CD1c-positive myeloid dendritic cell (primary cell): ENCODE results near the gene IQCF2.
"Not testable (repeated sequence)": the region's sequence is repeated elsewhere in the genome, so short reads cannot be mapped to it uniquely, and the experiment has no call there.

Experiments
- DNase-seq: peaks from one replicate; pipeline ENCODE4 v3.0.0-alpha.2; 2016; ENCODE audit errors: extremely low spot score

IQCF2 gene

DNA sequence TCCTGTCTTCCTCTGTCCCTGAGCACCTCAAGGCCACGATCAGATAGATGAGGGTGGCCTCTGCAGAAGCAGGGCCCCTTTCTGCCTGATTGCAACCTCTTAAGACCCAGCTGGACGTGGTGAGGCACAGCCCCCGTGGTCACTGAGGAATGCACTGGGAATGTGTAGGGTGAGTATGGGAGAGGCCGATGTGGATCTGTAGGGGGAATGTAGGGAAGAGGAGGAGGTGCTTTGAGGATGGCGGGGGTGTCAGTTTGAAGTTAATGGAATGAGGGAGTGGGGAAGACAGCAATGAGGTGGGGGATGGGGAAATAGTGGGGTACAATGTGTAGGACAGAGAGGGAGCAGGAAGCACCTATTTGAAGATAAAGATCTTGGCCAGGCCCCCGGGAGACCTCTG, 14.8 kb downstream of the IQCF2 start:
- no peak for DNase-seq

DNA sequence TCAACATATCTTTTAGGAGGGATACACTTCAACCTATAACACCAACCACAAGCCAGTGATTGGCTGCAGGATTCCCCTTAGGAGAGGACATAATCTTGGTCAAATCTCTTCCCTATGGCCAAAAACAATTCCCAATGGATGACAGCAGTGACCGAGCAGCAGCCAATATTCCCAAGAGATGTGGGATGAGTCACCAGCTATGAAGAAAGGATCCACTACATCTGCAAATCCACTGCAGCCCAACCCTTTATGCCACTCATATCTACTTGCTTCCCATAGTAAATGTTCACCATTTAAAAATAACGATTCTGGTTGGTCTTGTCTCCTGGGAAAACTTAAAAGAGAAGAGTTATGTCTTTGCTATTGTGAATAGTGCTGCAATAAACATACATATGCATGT, 18.5 kb downstream of the IQCF2 start:
- no peak for DNase-seq

DNA sequence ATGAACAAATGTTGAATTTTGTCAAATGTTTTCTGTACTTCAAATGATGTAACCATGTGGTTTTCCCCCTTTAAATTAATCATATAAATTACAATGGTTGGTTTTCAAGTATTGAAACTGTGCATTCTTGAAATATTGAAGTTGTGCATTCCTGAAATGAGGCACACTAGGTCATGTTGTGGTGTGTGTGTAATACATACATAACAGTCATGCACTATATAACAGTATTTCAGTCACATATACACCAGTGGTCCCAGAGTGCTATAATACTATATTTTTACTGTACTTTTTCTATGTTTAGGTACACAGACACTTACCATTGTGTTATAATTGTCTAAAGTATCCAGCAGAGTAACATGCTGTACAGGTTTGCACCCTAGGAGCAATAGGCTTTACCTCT, 25.0 kb downstream of the IQCF2 start:
- DNase-seq: no peak

DNA sequence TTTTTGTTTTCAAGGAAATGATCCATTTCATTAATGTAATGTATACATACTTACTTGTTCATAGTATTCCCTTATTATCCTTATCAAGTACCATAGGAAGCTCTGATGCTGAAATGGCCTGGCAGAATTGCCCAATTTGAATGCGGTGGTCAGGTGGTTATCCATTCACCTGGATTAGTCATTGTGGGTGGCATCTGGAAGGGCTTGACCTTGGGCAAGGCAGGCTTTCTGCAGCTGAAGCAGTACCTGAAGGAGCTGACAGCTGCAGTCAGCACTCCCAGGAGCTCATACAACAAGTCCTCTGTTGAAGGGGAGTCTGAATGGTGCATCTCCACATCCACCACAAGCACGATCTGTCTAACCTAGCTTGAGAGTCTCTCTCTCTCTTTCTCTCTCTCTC, 26.2 kb downstream of the IQCF2 start:
- no peak for DNase-seq

DNA sequence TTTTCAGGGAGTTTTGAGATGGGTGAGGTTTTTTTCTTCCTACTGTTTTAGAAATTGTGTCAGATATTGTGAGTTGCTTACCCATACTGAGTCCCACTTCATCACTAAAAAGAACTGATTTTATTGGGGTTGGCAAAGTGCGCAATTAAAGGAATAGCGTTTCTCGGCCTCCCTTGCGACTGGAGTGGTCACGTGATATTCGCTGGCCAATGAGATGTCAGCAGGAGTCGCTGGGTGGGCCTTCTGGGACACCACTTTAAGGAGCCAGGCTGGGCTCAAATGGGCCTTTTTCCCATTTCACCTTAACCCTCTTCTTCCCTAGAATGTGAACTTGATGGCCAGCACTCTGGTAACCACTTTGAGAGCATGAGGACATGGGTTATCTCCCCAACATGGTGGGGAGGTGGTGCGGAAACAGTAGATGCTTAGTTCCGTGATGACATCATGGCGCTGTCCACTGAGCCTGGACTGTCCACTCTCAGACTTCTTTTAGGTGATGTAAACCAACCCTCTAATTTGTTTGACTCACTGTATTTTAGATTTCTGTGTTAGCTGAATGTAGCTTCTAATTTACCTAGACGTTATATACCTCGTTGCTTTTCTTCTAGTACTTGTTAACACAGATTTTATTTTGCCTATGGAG, 27.2 kb downstream of the IQCF2 start:
- DNase-seq: no peak

DNA sequence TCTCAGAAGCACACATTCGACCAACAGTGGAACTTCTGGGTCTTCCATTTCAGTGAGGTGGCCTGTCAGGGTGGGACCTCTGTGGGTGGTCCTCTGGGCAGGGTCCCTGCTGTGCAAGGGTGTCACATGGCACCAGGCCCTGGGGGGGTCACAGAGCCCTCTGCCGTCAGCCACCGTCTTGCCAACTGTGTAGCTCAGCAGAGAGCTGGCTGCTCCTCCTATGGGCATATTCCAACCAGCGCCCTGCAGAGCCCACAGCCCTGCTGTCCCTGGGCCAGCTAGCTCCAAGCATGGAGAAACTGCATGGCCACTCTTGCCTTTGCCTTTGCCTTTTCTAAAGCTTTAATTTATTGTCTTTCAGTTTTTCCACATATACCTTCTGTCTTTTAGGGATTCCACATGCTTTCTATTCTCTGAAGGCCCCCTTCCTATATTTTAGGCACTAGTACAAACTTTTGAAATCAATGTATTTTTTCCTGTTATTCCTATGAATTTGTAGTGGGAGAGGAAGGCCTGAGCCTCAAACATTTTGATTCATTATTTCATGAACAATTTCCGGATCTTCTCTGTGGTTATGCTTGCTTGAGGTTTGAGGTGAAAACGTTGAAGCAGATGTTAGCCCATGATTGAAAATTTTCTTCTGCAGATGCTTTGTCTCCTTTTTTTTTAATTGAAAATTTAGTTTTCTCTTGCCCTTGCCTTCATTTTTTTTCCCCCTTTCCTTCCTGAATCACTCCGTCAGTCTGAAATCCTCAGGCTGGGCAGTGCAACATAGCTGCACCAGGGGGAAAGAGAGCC, 30.0 kb downstream of the IQCF2 start:
- DNase-seq: no peak

DNA sequence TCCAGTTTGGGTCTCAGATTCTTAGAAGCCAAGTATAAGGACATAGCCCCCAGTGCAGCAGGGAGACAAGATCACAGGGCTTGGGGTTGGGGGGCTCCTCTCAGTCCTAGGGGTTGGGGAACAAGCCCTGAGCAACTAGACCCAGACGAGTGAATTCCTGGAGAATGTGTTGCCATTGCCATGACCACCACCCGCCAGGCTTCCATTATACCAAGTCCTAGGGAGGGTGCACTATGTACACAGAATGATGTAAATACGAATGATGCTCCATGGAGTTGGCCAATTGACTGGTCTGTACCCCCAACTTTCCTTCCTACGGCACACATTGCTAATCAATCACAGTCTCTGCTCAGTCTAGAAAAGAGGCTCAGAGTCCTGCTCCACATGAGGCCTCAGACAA, 33.0 kb downstream of the IQCF2 start:
- DNase-seq: no peak

DNA sequence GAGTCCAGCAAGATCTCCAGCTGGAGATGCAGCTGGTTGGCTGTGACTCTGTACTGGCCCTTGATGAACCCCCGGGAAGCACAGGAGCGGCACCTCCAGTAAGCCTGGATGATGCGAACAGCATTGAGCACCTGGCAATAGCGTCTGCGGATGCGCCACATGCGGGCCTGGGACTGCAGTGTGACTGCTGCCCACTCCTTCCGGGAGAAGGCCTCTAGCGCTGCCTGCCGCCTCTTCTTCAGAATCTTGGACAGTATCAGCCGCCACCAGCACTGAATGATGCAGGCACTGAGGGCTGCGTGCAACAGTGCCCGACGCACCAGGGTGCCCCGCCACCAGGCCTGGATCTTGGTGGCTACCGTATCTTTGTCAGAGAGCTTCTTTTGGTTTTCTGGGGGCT, 33.5 kb downstream of the IQCF2 start:
- DNase-seq: no peak

DNA sequence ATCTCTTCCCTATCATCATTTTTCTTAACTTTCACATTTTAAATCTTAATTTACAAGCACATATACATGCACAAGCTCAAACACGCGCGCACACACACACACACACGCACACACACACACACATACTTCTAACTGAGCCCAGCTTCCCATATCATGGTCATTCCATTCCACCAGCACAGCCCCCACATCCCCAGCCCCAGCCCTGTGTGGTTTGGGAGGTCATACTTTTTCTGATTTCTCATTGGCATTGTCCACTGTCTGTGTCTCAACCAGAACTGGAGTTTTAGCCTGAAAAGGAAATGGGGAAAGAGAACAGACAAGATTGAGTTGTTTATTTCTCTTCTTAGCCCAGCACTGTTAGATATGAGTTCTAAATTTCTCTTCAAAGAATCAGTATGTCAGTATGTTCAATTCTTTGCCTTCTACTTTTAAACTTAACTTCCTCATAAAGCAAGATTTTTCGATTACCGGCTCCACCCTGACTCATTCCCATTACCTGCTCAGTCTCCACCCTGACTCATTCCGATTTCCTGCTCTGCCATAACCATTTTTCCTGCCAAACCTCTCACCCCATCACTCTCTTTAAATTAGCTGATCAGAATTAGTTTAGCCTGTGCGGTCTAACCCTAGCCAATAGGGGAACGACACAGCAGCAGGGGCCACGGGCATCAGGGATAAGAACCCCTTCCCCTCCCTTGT, 35.3 kb downstream of the IQCF2 start:
- no peak for DNase-seq

DNA sequence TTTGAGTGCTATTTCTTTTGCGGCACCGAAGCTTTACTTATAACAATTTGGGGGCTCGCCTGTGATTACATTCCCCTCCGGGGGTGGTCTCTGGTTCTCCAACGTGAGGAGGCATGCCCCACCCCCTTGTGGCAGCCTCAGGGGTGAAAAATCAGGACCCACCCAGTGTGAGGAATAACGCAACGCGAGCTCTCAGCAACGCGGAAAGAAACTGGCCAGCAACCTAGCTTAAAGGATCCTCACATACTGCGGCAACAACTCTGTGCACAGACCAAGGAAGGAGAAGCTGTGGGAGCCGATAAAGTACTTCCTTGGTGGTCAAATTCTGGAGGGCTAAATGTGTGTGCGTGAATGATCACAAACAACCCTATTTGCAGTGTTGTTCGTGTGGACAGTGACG, 36.0 kb downstream of the IQCF2 start:
- no peak for DNase-seq

DNA sequence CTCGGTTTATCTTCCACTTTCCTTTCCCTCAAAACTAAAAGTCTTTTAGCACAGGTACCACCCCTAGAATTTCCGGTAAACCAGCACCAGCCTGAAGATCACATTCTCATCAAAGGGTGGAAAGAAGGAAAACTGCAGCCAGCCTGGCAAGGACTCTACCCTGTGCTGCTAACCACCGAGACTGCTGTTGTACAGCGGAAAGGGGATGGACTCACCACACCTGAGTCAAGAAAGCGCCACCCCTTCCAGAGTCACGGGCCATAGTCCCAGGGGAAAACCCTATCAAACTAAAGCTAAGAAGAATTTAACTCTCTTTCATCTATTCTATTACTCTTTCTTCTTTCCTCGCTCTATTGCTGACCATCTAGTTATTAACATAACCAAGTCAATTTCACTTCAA, 38.6 kb downstream of the IQCF2 start:
- DNase-seq: not testable (repeated sequence)

DNA sequence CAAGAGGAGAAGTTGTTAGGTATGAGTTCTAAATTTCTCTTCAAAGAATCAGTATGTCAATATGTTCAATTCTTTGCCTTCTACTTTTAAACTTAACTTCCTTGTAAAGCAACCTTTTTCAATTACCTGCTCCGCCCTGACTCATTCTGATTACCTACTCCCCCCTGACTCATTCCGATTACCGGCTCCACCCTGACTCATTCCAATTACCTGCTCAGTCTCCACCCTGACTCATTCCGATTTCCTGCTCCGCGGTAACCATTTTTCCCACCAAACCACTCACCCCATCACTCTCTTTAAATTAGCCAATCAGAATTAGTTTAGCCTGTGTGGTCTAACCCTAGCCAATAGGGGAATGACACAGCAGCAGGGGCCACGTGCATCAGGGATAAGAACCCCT, 40.9 kb downstream of the IQCF2 start:
- not testable (repeated sequence) for DNase-seq

DNA sequence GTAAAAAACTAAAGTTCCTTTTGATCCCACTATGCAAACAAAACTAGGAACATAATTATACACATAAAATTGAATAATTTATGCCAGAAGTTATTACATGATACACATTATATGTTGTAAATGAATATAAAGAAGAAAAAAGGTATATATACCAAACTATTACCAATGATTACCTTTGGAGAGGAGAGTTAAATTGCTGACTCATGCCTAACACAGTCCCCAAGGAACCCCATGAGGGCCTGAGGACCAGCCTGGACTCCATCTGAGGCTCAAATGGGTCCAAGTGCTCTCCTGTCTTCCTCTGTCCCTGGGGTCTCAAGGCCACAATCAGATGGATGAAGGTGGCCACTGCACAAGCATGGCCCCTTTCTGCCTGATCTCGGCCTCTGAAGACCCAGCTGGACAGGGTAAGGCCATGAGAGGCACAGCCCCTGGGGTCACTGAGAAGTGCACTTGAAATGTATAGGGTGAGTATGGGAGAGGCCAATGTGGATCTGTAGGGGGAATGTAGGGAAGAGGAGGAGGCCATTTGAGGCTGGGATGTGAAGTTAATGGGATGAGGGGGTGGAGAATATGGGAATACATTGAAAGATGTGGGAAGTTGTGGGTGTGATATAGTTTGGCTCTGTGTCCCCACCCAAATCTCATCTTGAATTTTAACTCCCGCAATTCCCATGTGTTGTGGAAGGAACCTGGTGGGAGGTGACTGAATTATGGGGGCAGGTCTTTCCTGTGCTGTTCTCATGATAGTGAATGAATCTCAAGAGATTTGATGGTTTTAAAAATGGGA, 42.8 kb downstream of the IQCF2 start:
- DNase-seq: no peak

DNA sequence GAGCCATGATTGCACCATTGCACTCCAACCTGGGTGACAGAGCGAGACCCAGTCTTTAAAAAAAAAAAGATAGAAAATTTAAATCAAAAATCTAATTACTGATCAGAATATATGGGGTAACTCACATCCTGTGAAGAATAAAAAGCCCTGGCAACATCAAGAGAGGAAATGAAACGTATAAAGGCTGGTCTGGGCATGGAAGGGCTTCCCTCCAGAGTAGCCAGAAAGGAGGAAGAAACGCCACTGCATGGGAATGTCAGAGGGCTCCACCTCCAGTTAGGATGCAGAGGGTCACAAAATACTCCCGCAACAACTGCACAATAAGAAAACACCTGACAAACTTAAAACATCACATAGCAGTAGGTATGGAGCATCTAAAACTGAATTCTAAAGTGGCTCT, 46.6 kb downstream of the IQCF2 start:
- no peak for DNase-seq
